HEK293T (cell line): ENCODE data around the gene FAM20C.

Source experiments
- CTCF ChIA-PET: fragments of 350-600 bp; formaldehyde crosslinking; extraction: SDS; loops from one replicate; lab custom pipeline; 2021; ENCODE audit warnings: antibody characterized with exemption, inconsistent platforms; lab: Yijun Ruan, JAX
- POLR2A ChIA-PET: fragments of 350-600 bp; formaldehyde crosslinking; extraction: SDS; loops from one replicate; lab custom pipeline; 2020; ENCODE audit warnings: antibody characterized with exemption, inconsistent platforms; lab: Yijun Ruan, JAX
- DNase-seq: peaks from one replicate; pipeline ENCODE4 v3.0.0; 2012; ENCODE audit warnings: mixed read lengths; ENCODE audit errors: extremely low spot score
- ARNT ChIP-seq: fragments of 450-650 bp; IDR thresholded peaks from 2 replicates; pipeline ENCODE4 v1.6.1; 2017; ENCODE audit warnings: mild to moderate bottlenecking
- BHLHE40 ChIP-seq: fragments of 450-650 bp; IDR thresholded peaks from 2 replicates; pipeline ENCODE4 v1.6.1; 2016; ENCODE audit warnings: mild to moderate bottlenecking, moderate library complexity, borderline replicate concordance
- CTBP1 ChIP-seq: fragments of 450-650 bp; IDR thresholded peaks from 2 replicates; pipeline ENCODE4 v1.6.1; 2016; ENCODE audit warnings: borderline replicate concordance
- ELF4 ChIP-seq: fragments of 450-650 bp; IDR thresholded peaks from 2 replicates; pipeline ENCODE4 v1.6.1; 2017; ENCODE audit warnings: antibody characterized with exemption
- FOXA1 ChIP-seq: fragments of 450-650 bp; IDR thresholded peaks from 2 replicates; pipeline ENCODE4 v1.6.1; 2016; ENCODE audit warnings: mild to moderate bottlenecking
- FOXK2 ChIP-seq: fragments of 450-650 bp; IDR thresholded peaks from 2 replicates; pipeline ENCODE4 v1.6.1; 2016; ENCODE audit warnings: mild to moderate bottlenecking
- FOXM1 ChIP-seq: fragments of 450-650 bp; IDR thresholded peaks from 2 replicates; pipeline ENCODE4 v1.6.1; 2017; ENCODE audit warnings: mild to moderate bottlenecking, borderline replicate concordance
- HDGF ChIP-seq: fragments of 450-650 bp; IDR thresholded peaks from 2 replicates; pipeline ENCODE4 v1.6.1; 2017; ENCODE audit warnings: antibody characterized with exemption, borderline replicate concordance
- L3MBTL2 ChIP-seq: fragments of 450-650 bp; conservative IDR thresholded peaks from 2 replicates; pipeline ENCODE4 v1.6.1; 2016; ENCODE audit warnings: mild to moderate bottlenecking
- LEF1 ChIP-seq: fragments of 450-650 bp; IDR thresholded peaks from 2 replicates; pipeline ENCODE4 v1.6.1; 2017; ENCODE audit warnings: mild to moderate bottlenecking, borderline replicate concordance
- NFRKB ChIP-seq: fragments of 450-650 bp; IDR thresholded peaks from 2 replicates; pipeline ENCODE4 v1.6.1; 2016; ENCODE audit warnings: mild to moderate bottlenecking, moderate library complexity
- PKNOX1 ChIP-seq: fragments of 450-650 bp; IDR thresholded peaks from 2 replicates; pipeline ENCODE4 v1.6.1; 2016
- SP1 ChIP-seq: fragments of 450-650 bp; IDR thresholded peaks from 2 replicates; pipeline ENCODE4 v1.6.1; 2017
- SUZ12 ChIP-seq: fragments of 450-650 bp; IDR thresholded peaks from 2 replicates; pipeline ENCODE4 v1.6.1; 2016; ENCODE audit warnings: mild to moderate bottlenecking
- TARDBP ChIP-seq: fragments of 450-650 bp; IDR thresholded peaks from 2 replicates; pipeline ENCODE4 v1.6.1; 2016
- ZNF384 ChIP-seq: fragments of 450-650 bp; IDR thresholded peaks from 2 replicates; pipeline ENCODE4 v1.6.1; 2016

The FAM20C gene

DNA sequence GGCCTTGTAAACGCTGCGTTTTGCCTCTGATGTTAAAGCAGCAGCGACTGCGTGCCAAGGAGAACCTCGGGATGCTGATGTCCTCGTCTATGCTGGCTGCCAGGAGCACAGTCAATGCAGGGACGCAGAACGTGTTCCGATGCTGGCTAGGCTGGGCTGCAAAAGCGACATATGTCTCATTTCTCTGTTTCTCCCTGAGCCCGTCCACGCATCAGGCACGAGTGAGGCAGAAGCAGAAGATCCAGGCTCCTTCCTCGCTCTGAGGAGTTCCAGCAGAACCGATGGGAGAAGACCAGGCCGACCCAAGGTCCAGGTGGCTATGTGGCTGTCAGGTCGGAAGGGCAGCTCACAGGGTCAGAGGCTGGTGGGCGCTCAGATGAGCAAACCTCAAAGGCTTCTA is 93.9 kb downstream of the FAM20C start:
- POLR2A ChIA-PET: no interaction called here
- CTCF ChIA-PET: no interaction called here
- no peak for DNase-seq
- no peak for TF ChIP-seq BHLHE40
- no peak for TF ChIP-seq ELF4
- TF ChIP-seq CTBP1: no peak
- no peak for TF ChIP-seq HDGF

- TF ChIP-seq PKNOX1 (no peak), LEF1 (no peak), BHLHE40 (no peak), FOXA1 (no peak), SP1 (no peak), ZNF384 (no peak), L3MBTL2 (no peak), HDGF (no peak), SUZ12 (no peak), NFRKB (no peak)
- CTCF ChIA-PET: no interaction called here
- POLR2A ChIA-PET: no interaction called here
- DNase-seq: no peak
Measured at GRCh38 chr7:288671-289101, 96.3 kb downstream of the FAM20C start.

DNA sequence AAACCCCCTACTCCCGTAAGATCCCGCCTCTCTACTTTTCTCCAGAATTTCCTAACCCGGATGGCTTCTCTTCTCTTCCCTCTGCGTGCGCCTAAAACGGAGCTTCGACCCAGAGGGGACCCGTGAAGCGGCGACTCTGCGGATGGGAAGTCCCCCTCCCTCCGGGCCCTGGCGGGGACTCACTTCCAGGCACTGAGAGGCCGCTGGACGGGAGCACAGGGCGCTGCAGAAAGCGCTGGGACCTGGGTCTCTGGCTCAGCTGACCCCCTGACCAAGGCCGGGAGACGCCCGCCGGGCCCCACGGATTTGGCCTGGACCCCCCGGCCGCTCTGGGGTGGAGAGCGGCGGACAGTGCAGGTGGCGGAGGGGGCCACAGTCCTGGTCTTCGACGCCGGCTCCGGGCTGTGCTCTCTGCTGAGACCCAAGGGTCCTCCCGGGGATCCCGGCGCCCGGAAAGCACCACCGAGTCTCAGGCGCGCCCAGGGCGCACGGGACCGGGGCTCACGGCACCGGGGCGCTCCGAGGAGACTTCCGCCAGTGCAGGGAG is 96.9 kb downstream of the FAM20C start:
- no peak for TF ChIP-seq ZNF384
- TF ChIP-seq NFRKB: no peak
- no peak for TF ChIP-seq CTBP1
- no peak for TF ChIP-seq BHLHE40
- TF ChIP-seq LEF1: no peak
- no peak for TF ChIP-seq ELF4
- no peak for TF ChIP-seq FOXK2
- no peak for TF ChIP-seq TARDBP
- no peak for TF ChIP-seq ARNT
- no peak for TF ChIP-seq PKNOX1
- TF ChIP-seq FOXM1: no peak
- TF ChIP-seq HDGF: no peak
- no peak for TF ChIP-seq SUZ12
- TF ChIP-seq FOXA1: no peak
- TF ChIP-seq L3MBTL2: no peak
- TF ChIP-seq SP1: no peak
- ChIA-PET CTCF (no interaction called here), POLR2A (no interaction called here)
- no peak for DNase-seq

- ChIA-PET CTCF (no interaction called here), POLR2A (no interaction called here)
- DNase-seq: no peak
- TF ChIP-seq ZNF384: no peak
- TF ChIP-seq HDGF: no peak
Measured at GRCh38 chr7:289756-290553, 97.6 kb downstream of the FAM20C start, which contains the start of gene FOXL3. FOXL3 (plus strand) TSS chr7:290170; CDS start chr7:290170, 0 bp downstream.

GRCh38 chr7:290554-291372 is 98.4 kb downstream of the FAM20C start:
- DNase-seq: no peak
- TF ChIP-seq TARDBP (no peak), SUZ12 (no peak), HDGF (no peak), CTBP1 (no peak), PKNOX1 (no peak), FOXM1 (no peak), NFRKB (no peak), FOXA1 (no peak), LEF1 (no peak), L3MBTL2 (no peak), ZNF384 (no peak), ELF4 (no peak)
- ChIA-PET POLR2A (no interaction called here), CTCF (no interaction called here)
